NB4 (cell line): Measurements from ENCODE around the gene TNN.

Experiments
- DNase-seq: peaks from one replicate; pipeline ENCODE4 v3.0.0; 2010; ENCODE audit warnings: low read depth
- H3K4me3 ChIP-seq: one replicate; pipeline ENCODE4 v1.5.1; 2011; ENCODE audit warnings: mild to moderate bottlenecking, low read depth, low read length, moderate library complexity
- CTCF ChIP-seq: IDR thresholded peaks from one replicate; pipeline ENCODE4 v1.5.1; 2012; ENCODE audit warnings: low read depth, low read length
- MAX ChIP-seq: IDR thresholded peaks from 2 replicates; pipeline ENCODE4 v1.6.1; 2011; ENCODE audit warnings: low read depth, low read length
- MYC ChIP-seq: IDR thresholded peaks from 2 replicates; pipeline ENCODE4 v1.6.1; 2011; ENCODE audit warnings: low read depth, low read length
- POLR2A ChIP-seq: IDR thresholded peaks from 2 replicates; pipeline ENCODE4 v1.6.1; 2011; ENCODE audit warnings: mild to moderate bottlenecking; ENCODE audit not compliant: insufficient read length; ENCODE audit errors: extremely low read depth

Gene TNN

GRCh38 chr1:175040324-175040879 lies 27.2 kb upstream of the TNN start:
- no peak overlapping the region for H3K4me3 ChIP-seq
- TF ChIP-seq CTCF: no peak
- no peak for TF ChIP-seq MYC
- TF ChIP-seq POLR2A: no peak
- TF ChIP-seq MAX: no peak
- no peak for DNase-seq

GRCh38 chr1:175042650-175043049 lies 25.0 kb upstream of the TNN start:
- no peak for DNase-seq
- H3K4me3 ChIP-seq: no peak overlapping the region
- no peak for TF ChIP-seq POLR2A
- TF ChIP-seq MYC: no peak
- TF ChIP-seq CTCF: no peak
- TF ChIP-seq MAX: no peak

- no peak for DNase-seq
- H3K4me3 ChIP-seq: no peak overlapping the region
- TF ChIP-seq MYC: no peak
- TF ChIP-seq CTCF: no peak
- no peak for TF ChIP-seq MAX
- TF ChIP-seq POLR2A: no peak
Observed at GRCh38 chr1:175043824-175044223, 23.8 kb upstream of the TNN start.

- peak; percentile 81 for DNase-seq
- H3K4me3 ChIP-seq: peak overlapping the region; percentile 55
Observed at GRCh38 chr1:175044591-175044990, 23.0 kb upstream of the TNN start.

- H3K4me3 ChIP-seq: peak overlapping the region; percentile 55
- TF ChIP-seq MYC (no peak), POLR2A (no peak), CTCF (no peak), MAX (no peak)
- no peak for DNase-seq
Observed at GRCh38 chr1:175045097-175045496, 22.5 kb upstream of the TNN start.

- TF ChIP-seq CTCF (no peak), MAX (no peak), POLR2A (no peak), MYC (no peak)
Observed at GRCh38 chr1:175045519-175045918, 22.1 kb upstream of the TNN start.

More at GRCh38 chr1:175045519-175045918, 22.1 kb upstream of the TNN start:
- no peak for DNase-seq
- H3K4me3 ChIP-seq: no peak overlapping the region
